HPDE6-E6E7 (cell line): ENCODE measurements around the gene PI16.

ENCODE experiments used
- DNase-seq: peaks from one replicate; pipeline ENCODE4 v3.0.0; 2011; ENCODE audit warnings: missing footprints; ENCODE audit errors: extremely low spot score

The PI16 gene

DNA sequence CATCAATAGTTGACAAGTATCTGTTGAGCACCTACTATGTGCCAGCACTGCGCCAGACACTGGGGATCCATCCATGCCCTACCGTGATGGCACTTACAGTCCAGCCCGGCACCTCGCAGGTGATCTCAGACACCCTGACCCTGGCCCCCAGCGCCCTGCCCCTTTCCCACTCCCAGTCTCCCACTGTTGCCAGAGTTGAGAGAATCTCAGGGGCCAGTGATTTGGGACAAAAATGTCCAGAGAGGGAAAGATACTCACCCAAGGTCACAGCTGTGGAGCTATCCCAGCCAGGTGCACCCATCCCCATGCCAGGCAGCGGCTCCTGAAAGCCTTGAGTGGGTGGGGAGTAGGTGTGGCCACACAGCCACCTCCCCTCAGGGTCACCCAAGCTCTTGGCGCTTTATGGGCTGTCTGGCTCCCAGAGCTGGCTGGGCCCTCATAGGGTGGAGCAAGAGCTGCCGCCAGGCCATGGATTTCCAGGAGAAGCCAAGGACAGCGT lies 3.3 kb downstream of the PI16 start:
- no peak for DNase-seq

DNA sequence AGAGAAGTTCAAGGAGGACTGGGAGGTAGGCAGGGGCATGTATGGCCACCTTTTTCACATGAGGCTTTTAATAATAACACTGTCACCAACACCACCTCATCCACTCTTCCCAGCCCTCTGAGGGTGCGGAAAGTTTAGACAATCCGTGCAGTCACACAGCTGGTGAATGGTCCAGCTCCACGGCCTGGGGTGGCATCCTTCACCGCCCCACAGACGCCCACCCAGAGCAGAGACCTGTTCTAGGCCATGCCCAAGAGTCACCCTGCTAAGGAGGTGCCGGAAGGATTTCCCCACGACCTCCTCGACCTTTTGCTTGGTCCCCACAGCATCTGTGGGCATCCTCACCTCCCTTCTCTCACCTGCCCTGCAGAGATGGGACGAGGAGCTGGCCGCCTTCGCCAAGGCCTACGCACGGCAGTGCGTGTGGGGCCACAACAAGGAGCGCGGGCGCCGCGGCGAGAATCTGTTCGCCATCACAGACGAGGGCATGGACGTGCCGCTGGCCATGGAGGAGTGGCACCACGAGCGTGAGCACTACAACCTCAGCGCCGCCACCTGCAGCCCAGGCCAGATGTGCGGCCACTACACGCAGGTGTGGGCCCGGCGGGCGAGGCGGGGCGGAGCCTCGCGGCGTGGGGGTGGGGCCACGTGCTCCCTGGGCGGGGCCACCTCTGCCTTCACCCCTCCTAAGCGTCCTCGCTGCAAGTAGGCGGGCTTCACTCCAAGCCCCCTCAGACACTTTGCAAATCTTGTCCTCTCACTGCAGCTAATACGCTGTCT lies 4.4 kb downstream of the PI16 start:
- no peak for DNase-seq

DNA sequence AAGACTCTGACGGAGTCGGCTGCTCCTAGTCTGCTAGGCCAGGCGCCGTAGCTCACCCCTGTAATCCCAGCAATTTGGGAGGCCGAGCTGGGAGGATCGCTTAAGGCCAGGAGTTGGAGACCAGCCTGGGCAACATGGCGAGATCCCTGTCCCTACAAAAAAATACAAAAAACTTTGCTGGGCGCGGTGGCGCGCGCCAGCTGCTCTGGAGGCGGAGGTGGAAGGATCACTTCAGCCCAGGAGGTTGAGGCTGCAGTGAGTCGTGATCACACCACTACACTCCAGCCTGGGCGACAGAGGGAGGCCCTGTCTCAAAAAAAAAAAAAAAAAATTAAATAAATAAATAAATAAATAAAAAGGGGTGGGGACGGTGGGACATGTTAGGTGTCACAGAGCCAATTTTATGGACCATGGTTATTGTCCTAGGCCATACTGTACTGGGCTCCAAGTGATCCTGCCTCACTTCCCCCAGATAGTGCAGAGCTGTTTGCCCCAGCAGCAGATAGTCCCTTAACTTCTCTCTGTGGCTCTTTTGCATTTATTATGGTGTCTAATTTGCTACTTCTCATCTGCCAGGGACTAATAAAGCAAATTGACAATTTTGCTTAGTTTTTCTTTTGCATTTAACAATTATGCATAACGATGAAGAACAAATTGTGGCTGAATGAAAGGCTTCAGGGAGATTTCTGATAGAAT lies 5.2 kb downstream of the PI16 start:
- no peak for DNase-seq

DNA sequence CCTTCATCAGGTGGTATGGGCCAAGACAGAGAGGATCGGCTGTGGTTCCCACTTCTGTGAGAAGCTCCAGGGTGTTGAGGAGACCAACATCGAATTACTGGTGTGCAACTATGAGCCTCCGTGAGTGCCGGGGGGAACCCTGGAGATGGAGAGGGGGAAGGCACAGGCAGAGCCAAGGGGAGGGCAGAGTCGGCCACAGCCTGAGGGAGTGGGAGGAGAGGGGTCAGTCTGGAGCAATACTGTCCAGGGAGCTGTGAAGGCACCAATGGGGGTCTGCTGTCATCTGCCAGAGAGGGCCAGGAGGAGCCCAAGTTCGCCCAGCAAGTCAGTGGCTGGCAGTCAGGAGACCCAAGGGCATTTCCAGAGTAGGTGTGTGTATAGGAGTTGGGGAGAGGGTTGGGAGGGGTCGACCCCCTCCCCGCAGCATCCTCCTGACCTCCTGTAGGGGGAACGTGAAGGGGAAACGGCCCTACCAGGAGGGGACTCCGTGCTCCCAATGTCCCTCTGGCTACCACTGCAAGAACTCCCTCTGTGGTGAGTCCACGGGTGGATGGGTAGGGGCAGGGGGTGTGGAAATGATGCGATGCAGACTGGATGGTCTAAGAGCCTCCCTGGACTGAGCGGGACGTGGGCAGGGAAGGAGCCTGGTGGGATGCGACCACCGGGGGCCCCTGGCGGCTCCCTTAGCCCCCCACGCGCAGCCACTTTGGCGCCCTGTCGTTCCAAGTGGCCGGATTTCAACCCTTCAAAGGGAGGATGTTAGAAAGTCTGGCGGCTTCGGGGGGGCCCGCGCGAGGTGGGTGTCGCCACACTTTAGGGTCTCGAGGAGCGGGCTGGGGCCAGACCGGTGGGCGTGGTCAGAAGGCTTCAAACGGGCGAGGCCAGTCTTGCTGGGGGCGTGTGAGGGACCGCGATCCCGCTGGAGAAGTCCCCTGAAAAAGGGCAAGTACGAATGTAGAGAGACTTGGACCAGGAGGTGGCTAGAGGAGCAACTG lies 7.2 kb downstream of the PI16 start:
- no peak for DNase-seq

DNA sequence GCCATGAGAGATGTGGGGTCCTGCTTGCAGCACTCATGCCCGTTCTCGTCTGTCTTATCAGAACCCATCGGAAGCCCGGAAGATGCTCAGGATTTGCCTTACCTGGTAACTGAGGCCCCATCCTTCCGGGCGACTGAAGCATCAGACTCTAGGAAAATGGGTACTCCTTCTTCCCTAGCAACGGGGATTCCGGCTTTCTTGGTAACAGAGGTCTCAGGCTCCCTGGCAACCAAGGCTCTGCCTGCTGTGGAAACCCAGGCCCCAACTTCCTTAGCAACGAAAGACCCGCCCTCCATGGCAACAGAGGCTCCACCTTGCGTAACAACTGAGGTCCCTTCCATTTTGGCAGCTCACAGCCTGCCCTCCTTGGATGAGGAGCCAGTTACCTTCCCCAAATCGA lies 8.3 kb downstream of the PI16 start:
- DNase-seq: no peak

DNA sequence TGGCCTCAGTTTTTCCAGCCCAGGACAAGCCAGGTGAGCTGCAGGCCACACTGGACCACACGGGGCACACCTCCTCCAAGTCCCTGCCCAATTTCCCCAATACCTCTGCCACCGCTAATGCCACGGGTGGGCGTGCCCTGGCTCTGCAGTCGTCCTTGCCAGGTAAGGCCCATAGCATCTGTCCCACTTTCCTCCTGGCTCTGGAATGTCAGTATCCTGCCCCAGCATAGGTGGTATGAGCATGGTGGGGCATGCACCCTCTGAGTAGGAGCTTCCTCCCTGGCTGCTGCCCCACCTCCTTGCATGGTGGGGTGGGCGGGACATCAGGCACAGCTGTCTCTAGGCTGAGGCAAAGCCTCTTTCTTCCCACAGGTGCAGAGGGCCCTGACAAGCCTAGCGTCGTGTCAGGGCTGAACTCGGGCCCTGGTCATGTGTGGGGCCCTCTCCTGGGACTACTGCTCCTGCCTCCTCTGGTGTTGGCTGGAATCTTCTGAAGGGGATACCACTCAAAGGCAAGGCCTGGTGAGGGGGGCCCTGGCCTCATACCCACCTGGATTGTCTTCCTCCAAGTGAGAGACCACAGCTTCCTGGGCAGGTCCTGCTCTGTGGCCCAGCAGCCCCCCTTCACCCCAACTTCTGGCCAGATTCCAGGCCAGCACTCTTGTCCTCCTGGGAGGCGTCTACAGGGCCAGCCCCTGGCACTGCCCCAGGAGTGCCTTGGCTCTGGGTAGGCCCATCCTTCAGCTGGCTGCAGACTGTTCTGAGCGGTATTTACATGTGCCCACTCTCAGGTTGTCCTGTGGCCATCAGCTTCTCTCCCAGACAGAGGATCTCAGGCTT lies 9.1 kb downstream of the PI16 start:
- no peak for DNase-seq

GRCh38 chr6:36964349-36964748 lies 9.8 kb downstream of the PI16 start:
- no peak for DNase-seq

DNA sequence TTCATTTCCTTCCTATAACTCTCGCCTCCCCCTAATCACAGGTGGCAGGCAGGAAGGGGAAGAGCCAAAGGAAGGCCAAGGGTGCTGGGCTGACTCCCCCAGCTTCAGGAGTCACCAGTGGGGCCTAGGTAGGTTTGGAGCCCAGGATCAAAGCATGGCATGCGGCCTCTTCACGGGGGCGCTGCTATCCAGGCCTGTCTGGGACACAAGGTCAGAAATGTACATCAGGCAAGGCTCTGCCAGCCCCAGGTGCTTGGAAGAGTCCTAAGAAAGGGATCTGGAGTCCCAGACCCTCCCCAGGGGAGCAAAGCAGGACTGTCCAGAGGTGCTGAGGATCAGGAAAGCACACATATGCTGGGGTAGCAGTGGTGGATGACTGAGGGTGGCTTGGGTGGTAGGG lies 10.4 kb downstream of the PI16 start:
- no peak for DNase-seq

DNA sequence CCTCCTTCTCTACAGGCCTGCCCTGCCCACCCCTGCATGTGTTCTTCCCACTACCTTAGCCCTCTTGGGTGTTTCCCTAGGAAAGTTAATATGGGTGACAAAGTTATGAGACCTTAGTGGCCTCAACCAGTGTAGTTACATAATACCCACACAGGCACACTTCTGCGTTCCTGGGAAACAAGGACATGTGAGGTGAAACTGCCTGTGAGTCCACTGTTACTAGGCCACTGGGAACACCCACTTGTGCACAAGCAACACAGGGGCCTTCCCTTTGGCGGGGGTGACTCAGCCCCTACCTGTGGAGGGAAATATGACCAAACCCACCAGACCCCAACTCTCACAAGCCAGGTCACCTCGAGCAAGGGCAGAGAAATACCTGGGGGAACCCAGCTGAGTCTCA lies 12.8 kb downstream of the PI16 start:
- DNase-seq: no peak

DNA sequence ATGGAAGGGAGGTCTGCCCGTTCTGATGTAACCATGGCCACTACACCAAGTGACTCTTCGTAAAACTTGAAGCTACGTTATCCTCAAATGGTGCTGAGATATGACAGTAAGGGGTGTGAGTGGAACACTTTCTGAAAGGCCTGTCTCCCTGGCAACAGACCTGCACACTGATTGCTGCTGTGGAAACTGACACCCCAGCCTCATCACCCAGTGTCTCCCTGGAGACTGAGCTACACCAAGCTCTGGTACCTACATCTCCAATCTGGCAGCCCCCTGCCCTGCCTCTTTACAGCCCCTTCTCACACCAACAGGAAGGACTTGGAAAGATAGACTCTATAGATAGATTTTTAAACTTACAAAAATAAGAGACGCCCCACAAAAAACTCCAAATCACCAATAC lies 13.2 kb downstream of the PI16 start:
- DNase-seq: no peak

DNA sequence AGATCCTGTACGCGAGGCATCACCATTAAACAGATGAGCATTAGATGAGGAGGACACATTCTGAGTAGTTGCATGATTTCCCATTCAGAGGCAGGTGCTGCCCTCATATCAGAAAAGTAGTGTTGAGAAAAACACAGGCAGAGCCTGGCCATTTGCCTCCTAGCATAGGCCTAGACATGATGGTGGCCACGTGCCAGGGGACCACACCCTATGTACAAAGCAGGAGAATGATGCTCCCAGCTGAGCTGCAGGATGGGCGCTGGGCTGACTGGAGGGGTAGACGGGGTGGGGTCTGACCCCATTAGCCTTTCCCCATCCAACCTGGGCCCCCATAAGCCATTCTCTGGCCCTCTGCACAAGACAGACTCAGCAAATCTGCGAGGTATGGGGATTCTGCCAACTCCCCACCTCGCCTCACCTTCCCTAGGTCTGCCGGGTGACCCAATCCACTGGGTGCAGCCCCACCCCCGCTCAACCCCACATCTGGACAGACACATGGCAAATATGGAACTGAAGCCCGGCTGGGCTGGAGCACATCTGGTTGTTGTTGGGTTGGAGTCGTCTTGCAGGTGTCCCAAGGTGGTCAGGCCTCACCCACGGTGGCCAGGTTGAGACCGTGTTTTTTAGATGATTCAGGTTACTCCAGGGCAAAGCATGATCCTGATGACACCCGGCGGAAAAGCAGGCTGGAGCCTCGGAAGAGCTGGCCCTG lies 13.9 kb downstream of the PI16 start:
- no peak for DNase-seq

DNA sequence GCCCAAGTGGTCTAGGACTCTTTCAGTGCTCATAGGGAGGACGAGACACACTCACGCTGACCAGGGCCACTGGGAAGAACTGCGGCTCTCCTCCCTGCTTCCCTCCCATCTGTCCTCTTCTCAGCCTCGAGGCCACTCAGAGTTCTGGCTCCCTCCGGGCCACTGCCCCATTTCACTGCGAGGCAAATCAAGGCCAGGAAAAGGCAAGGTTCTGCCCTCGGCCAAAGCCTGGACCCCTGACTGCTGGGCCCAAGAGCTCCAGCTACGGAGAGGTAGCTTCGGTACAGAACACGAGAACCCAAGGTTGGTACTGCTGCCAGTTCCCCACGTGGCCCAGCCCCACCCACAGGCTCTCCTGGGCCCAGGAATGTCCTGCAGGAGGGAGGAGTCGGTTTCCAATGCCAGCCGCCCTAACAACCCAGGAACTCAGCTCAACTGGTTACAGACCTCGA lies 14.7 kb downstream of the PI16 start:
- DNase-seq: no peak

DNA sequence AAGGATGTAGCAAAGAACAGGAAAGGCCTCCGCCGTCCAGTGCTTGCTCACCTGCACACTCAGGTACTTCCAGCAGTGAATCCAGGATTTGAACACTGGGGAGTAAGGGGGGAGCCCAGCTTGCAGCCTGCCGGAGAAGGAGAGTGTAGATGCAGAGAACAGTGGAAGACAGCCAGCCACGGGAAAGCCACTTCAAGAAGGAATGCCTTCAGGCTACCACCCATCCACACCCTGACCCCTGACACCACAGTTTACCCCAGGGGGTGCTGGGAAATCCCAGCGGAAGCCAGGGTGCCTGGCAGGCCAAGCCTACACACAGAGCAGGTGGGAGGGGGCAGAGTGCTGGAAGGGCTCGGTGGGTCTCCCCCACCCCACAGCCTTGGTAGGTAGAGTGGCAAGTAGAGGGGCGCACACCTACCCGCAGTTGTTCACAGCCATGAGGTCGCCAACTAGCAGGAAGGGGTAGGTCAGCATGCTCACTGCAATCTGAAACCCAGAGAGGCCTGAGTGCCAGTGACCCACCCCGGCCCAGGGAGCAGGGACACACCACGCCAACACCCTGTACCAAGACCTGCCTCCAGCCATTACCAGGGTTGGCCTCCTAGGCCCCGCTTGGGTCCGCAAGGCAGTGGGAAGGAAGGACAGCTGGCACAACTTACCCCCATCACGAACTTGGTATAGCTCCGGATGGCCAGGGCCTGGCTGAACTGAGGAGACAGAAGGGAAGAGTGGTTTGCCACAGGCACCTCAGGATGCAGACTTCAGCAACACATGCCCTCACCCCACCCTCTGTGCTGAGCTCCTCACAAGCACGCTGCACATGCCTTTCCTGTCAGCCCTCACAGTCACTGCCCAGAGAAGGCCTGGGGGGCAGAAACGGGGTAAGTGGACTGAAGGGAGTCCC lies 15.7 kb downstream of the PI16 start:
- no peak for DNase-seq

DNA sequence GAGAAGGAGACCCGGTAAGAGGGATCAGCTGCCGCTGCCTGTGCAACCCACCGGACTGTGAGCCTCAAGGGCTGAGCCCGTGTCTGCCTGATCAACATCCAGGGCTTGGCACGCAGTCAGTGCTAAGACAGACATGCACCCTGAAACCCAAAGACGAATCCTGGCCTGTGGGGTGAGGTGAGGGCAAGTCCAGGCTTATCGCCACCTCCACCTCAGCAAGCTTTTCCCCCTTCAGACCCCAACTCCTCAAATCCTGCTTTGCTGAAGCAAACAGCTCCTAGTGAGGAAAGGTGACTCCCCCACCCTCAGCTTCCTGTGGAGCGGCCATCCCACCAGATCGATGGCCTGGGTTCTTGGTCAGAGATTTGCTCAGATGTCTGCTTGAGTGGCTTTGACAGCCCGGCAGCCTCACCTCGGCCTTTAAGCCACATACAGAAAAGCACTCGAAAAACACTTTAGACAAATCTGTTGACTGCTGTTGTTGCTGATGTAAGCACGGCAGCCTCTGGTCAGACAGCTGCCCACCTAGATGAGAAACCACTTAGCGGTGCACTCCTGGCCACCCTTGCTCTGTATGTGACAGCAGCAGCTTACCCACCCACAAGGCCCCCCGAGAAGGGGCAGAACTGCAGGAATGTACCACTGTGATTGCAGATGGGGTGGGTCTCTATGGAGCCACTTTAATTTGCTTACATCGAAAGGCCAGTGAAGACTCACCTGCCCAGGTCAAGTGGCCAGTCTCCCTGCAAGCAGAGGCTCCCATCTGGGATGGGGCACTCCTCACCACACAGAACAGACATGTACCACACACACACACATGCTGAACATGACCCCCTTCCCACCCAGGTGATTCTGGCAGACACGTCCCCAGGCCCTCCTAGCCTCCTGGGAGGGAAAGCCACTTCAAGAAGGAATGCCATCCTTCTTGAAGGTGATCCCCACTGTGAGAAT lies 16.6 kb downstream of the PI16 start:
- DNase-seq: no peak

DNA sequence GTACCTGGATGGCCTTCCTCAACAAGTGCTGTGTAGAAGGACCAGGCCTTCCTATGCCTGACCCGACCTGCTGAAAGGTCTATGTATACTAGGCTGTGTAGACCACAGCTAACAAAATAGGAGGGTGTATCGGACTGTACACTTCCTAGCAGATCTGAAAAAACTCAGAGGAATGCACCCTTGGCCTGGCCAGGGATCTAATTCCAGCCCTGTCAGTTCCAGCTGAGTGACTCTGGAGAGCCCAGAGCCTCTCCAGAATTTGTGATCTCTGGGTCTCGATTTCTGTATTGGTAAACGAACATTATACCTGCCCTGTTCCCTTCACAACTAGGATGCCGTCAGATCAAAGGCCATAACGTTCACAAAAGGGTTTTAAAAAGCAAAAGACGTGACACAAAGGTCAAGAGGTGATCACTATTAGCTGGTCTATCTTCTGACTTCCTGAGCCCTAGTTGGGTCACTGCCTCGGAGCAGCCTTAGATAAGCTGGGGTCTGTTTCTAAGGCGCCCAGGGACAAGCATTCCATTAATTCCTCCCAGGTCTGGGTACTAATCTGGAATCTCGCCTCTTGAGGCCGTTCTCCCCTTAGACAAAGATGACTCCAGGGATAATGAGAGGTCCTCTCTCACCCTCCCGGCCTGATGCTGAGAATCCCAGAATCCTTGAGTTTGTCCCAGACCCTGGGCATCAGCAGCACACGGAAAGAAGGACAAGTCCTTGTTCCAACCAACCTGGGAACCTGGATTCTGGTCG lies 17.6 kb downstream of the PI16 start:
- no peak for DNase-seq

GRCh38 chr6:36973190-36973589 lies 18.7 kb downstream of the PI16 start:
- no peak for DNase-seq

DNA sequence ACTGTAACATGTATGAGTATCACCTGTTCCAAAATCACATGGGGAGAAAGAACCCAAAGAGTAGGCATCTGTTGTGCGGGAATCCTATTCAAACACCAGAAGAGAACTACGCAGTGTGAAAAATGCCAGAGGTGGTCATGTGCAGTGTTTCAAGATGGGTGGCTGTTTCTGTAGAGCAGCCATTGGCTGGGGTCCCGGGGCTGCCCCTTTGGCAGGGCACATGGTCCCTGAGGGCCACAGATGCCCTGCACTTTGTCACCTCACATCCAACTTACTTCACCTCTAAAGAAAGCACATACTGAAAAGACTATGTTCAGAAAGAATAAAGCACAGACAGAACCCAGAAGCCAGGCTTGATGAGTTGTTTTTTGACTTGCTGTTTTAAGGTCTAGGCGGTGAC lies 19.1 kb downstream of the PI16 start:
- no peak for DNase-seq
